ENCODE data around the gene SP1. TPM values are rescaled to one million over a fixed set of nuclear protein-coding genes. Genes with fewer than 3 reads are reported as not detected.
A peak's percentile ranks its signal among the peaks of the same experiment; 100 is the strongest.
"Not testable (repeated sequence)": the region's sequence is repeated elsewhere in the genome, so short reads cannot be mapped to it uniquely, and the experiment has no call there.

SP1 gene
- total RNA-seq, 4 donors from 2014 or later = 58.2 to 78.4 (median 62.0) TPM

DNA sequence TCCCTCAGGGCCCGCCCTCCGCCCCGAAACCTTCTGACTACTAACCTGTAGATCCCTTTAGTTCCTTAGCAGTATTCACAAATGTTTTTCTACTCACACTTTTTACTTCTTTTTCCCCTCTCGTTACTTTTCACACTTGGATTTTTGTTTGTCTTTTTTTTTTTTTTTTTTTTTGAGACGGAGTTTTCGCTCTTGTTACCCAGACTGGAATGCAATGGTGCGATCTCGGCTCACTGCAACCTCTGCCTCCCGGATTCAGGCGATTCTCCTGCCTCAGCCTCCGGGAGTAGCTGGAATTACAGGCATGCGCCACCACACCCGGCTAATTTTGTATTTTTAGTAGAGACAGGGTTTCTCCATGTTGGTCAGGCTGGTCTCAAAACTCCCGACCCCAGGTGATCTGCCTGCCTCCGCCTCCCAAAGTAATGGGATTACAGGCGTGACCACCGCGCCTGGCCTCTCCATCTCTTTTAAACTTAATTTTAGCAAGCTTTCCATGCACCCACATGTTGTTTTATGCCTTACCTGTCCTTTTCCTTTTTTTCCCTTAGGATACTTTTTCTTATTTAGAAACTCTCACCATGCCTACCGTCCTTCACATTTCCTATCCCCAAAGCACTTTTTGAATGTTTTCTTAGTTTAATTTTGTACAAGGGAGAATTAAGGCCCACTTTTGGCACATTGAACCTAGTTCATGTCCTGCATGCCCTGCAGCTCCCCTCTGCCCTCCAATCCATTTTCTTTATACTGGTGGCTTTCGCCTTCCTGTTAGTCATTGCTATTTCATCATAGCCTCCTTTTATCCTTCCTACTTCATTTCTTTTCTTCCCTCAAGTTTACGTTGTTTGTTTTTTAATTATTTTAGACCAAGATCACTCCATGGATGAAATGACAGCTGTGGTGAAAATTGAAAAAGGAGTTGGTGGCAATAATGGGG, 1.1 kb downstream of the SP1 start:
- TF ChIP-seq POLR2A (IDR thresholded peaks at IDR 0.05) = no peak
- TF ChIP-seq, protein P1, sequence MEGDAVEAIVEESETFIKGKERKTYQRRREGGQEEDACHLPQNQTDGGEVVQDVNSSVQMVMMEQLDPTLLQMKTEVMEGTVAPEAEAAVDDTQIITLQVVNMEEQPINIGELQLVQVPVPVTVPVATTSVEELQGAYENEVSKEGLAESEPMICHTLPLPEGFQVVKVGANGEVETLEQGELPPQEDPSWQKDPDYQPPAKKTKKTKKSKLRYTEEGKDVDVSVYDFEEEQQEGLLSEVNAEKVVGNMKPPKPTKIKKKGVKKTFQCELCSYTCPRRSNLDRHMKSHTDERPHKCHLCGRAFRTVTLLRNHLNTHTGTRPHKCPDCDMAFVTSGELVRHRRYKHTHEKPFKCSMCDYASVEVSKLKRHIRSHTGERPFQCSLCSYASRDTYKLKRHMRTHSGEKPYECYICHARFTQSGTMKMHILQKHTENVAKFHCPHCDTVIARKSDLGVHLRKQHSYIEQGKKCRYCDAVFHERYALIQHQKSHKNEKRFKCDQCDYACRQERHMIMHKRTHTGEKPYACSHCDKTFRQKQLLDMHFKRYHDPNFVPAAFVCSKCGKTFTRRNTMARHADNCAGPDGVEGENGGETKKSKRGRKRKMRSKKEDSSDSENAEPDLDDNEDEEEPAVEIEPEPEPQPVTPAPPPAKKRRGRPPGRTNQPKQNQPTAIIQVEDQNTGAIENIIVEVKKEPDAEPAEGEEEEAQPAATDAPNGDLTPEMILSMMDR (IDR thresholded peaks at IDR 0.05) = no peak
- Histone ChIP-seq H3K4me3 (peak overlapping the region; percentile 57 to 89 (median 73)), H3K27ac (peak overlapping the region; percentile 92 to 100 (median 100)), H3K4me1 (peaks cover 47 to 66% (median 53%) of the 10 kb centered on the region in 3 donors), H3K36me3 (peaks cover 0 to 45% (median 13%) of the 10 kb centered on the region in 3 donors), H3K27me3 (no peaks in the 10 kb centered on the region), H3K9me3 (no peaks in the 10 kb centered on the region)
- 1 to 5% methylated on average over 20 to 21 of the region's 21 CpGs for WGBS, 2 donors
- intact Hi-C loops (cut with DNase I) = no loop called here
- no peak for DNase-seq

DNA sequence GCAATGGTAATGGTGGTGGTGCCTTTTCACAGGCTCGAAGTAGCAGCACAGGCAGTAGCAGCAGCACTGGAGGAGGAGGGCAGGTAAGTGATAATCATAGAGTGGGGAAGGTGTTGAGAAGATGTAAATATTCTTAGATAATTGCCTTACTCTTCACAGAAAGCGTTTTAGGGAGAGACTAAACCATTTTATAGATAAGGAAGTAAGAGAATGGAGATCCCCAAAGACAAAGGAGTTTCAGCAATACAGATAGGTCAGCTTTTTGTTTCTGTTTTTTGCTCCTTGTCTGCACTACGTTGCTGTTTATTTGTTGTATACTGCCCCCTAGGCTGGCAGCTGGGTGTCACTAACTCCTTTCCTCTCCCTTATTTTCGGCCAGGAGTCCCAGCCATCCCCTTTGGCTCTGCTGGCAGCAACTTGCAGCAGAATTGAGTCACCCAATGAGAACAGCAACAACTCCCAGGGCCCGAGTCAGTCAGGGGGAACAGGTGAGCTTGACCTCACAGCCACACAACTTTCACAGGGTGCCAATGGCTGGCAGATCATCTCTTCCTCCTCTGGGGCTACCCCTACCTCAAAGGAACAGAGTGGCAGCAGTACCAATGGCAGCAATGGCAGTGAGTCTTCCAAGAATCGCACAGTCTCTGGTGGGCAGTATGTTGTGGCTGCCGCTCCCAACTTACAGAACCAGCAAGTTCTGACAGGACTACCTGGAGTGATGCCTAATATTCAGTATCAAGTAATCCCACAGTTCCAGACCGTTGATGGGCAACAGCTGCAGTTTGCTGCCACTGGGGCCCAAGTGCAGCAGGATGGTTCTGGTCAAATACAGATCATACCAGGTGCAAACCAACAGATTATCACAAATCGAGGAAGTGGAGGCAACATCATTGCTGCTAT, 2.0 kb downstream of the SP1 start:
- peak overlapping the region; percentile 92 to 100 (median 100) for H3K27ac ChIP-seq
- TF ChIP-seq, protein P1 (IDR thresholded peaks at IDR 0.05) = peak in 4 of 6 experiments; percentile 44 to 75 (median 50)
- no peak for TF ChIP-seq POLR2A (IDR thresholded peaks at IDR 0.05)
- intact Hi-C loops (cut with DNase I) = no loop called here
- H3K4me1 ChIP-seq = peaks cover 54 to 75% (median 62%) of the 10 kb centered on the region in 3 donors
- peak overlapping the region; percentile 57 to 89 (median 73) for H3K4me3 ChIP-seq
- H3K9me3 ChIP-seq = no peaks in the 10 kb centered on the region
- H3K27me3 ChIP-seq = no peaks in the 10 kb centered on the region
- 18 to 20% methylated on average over 5 to 8 of the region's 9 CpGs for WGBS, 2 donors
- H3K36me3 ChIP-seq = peaks cover 0 to 52% (median 13%) of the 10 kb centered on the region in 3 donors
- DNase-seq = no peak

DNA sequence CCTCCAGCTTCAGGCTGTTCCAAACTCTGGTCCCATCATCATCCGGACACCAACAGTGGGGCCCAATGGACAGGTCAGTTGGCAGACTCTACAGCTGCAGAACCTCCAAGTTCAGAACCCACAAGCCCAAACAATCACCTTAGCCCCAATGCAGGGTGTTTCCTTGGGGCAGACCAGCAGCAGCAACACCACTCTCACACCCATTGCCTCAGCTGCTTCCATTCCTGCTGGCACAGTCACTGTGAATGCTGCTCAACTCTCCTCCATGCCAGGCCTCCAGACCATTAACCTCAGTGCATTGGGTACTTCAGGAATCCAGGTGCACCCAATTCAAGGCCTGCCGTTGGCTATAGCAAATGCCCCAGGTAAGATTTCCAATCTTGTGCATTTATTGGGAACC, 3.3 kb downstream of the SP1 start:
- DNase-seq = no peak
- 32 to 40% methylated on average over 1 to 2 of the region's 2 CpGs for WGBS, 2 donors
- intact Hi-C loops (cut with DNase I) = no loop called here
- Histone ChIP-seq H3K9me3 (no peaks in the 10 kb centered on the region), H3K36me3 (peaks cover 0 to 52% (median 13%) of the 10 kb centered on the region in 3 donors), H3K4me3 (peak overlapping the region; percentile 57 to 89 (median 73)), H3K27me3 (no peaks in the 10 kb centered on the region), H3K27ac (peak overlapping the region; percentile 92 to 100 (median 100)), H3K4me1 (peaks cover 64 to 84% (median 72%) of the 10 kb centered on the region in 3 donors)
- TF ChIP-seq, protein P1 (IDR thresholded peaks at IDR 0.05) = no peak
- no peak for TF ChIP-seq POLR2A (IDR thresholded peaks at IDR 0.05)

DNA sequence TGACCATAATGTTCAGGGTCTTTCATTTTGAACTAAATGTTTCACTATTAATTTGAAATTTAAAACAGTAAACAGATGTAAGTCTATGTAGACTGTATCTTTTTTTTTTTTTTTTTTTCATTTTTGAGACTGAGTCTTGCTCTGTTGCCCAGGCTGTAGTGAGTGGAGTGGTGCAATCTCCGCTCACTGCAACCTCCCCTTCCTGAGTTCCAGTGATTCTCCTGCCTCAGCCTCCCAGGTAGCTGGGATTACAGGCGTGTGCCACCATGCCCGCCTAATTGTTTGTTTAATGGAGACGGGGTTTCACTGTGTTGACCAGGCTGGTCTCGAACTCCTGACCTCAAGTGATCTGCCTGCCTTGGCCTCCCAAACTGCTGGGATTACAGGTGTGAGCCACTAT, 6.4 kb downstream of the SP1 start:
- H3K27ac ChIP-seq = peak overlapping the region; percentile 25 to 100 (median 56)
- 72 to 88% methylated on average over 3 to 5 of the region's 5 CpGs for WGBS, 2 donors
- DNase-seq; intact Hi-C loops (cut with DNase I); H3K9me3 ChIP-seq; H3K27me3 ChIP-seq: not testable (repeated sequence)
- H3K4me1 ChIP-seq = peaks cover 75 to 100% (median 90%) of the 10 kb centered on the region in 3 donors
- peak overlapping the region in 3 of 4 donors; percentile 7 to 89 (median 86) for H3K4me3 ChIP-seq
- peaks cover 0 to 61% (median 13%) of the 10 kb centered on the region in 3 donors for H3K36me3 ChIP-seq

DNA sequence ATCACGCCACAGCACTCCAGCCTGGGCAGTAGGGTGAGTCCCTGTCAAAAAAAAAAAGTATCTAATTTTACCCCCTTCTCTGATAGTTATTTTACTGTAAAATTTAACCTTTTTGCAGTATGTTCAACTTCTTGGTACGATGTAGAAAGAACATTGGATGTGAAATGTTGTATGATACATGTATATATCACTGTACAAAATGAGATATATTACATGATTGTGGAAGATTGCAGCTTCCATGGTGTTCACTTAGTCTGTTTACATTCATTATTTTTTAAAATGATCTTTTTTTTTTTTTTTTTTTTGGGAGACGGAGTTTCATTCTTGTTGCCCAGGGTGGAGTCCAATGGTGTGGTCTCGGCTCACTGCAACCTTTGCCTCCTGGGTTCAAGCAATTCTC, 9.0 kb downstream of the SP1 start:
- intact Hi-C loops (cut with DNase I) = no loop called here
- H3K27me3 ChIP-seq = no peaks in the 10 kb centered on the region
- H3K9me3 ChIP-seq = no peaks in the 10 kb centered on the region
- H3K4me1 ChIP-seq = peaks cover 53 to 90% (median 72%) of the 10 kb centered on the region in 3 donors
- no peak for DNase-seq
- peak overlapping the region; percentile 50 to 100 (median 73) for H3K27ac ChIP-seq
- peaks cover 0 to 50% (median 13%) of the 10 kb centered on the region in 3 donors for H3K36me3 ChIP-seq
- 84 to 95% methylated on average over 4 of the region's 4 CpGs for WGBS, 2 donors
- TF ChIP-seq, protein P1 (IDR thresholded peaks at IDR 0.05) = no peak
- no peak for TF ChIP-seq POLR2A (IDR thresholded peaks at IDR 0.05)
- peak overlapping the region in 2 of 4 donors; percentile 2 to 89 for H3K4me3 ChIP-seq

All from esophagus squamous epithelium (tissue), 5 donors.